ENCODE measurements around the gene C10orf105.

C10orf105 gene

DNA sequence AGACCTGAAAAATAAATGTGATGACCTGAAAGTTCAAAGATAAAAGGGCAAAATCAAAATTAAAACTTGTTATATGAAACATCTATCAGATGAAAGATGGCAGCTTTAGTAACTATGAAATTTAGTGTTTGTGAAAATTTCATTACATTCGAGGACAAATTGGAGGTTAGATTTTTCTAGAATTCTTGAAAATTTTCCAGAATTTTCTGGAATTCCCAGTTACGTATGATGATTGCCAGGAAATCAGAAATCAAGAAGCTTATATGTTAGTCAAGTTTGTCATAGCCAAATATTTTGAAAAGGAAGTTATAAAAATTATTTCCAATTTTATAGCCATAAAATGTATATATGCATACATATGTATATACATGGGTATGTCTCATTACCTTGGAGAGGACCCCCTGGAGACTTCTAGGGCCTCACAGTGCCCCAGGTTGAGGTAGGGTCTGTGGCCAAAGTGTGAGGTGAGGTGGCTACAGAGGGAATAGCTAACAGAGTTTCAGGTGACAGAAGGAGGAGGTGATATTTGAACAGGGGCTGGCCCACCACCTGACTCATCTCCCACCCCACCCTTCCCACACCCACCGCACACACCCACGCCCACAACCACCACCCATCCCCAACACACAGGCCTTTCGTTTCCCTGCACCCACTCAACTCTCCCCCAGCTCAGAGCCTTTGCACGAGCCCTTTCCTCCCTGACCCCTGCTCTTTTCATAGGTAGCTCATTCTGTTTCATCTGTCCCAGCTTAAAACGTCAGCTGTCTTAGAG, 21.5 kb downstream of the C10orf105 start:
- DNase-seq (ENCODE audit: low spot score) = no peak

DNA sequence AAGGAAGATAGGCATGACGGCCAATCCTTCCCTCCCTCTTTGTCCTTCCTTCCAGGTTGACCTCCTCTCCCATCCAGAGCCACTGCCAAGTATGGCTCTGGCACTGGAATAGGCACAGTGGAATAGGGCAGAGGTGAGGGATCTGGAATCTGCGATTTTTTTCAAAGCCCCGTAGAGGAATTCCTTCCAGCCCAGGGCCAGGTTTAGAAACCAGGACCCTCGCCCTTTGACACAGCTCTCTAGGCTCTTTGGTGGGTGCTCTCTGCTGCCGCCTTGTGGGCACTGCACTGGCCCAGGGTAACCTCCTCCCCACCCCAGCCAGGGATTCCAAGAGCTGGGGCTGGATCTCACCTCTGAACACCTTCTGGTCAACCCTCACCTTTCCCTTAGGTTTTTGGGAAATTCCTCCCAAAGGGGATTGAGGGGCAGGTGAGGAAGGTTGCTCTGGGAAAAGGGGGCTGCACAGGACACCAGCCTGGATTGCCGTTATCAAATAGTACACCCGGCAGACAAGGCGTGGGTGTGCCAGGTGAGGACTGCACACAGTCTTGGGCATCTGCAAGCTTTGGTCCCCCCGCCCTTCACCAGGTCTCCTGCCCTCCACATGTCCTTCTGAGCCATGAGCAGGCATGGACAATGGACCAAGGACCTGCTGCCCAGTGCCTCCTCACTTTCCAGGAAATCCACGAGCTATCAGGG, 22.8 kb downstream of the C10orf105 start:
- DNase-seq (ENCODE audit: low spot score) = peak; percentile 45

DNA sequence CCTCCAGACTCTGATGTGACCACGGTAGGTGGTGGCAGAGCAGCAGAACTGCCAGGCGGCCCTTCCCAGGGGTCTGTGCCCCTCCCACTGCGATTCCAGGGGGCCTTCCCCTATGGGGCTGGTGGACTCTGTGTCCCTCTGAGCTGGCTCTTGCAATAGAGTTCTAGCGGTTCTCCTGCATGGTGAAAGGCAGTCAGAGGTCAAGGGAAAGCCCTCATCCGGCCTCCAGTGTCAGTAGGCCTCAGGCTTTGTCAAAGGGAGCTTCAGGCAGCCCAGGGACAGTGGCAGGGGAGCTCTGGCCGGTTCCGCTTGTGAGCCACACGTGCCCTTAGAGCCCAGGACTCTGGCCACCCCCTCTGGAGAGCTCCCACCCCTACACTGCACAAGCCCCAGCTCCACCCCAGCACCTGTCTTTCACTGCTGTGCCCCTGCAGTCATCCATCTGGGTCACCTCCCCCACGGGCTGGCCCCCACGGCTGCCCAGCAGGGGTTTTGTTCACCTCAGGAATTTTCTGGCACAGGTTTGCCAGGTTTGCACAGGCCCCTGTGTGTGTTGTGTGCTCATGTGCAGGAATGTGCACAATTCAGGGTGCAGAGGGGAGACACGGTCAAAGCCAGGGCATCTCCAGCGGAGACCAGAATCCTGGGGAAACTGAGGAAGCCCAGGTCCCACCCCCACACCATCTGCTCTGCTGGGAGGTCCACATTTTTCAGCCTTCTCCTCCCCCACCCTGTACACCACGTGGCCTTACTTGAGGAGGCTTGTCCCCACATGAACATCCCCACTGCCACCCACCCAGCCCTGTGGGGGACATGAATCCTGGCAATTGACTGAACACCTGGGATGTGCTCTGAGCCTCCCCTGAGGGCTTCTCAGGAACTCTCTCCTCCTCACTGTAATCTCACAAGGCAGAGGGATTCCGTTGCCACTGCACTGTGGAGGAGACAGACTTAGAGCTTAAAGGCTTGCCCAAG, 23.8 kb downstream of the C10orf105 start:
- DNase-seq (ENCODE audit: low spot score) = no peak

DNA sequence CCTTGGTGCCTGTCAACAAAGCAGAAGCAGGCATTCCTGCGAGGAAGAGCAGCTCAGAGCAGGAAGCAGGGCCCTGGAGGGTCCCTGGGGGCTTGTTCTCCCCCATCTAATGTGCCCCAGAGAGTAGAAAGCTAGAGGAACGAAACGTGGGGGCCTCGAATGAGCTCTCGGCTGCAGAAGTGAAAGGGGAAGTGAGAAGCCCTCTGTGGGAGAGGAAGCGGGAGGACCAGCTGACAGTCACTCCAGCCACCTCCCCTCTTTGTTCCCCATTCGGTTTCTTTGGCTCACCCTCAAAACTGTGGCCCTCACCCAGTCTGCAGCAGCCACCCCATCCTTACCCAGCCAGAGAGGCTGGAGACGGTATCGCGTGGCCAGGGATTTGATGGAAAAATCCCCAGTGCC, 25.0 kb downstream of the C10orf105 start:
- no peak for DNase-seq (ENCODE audit: low spot score)

DNA sequence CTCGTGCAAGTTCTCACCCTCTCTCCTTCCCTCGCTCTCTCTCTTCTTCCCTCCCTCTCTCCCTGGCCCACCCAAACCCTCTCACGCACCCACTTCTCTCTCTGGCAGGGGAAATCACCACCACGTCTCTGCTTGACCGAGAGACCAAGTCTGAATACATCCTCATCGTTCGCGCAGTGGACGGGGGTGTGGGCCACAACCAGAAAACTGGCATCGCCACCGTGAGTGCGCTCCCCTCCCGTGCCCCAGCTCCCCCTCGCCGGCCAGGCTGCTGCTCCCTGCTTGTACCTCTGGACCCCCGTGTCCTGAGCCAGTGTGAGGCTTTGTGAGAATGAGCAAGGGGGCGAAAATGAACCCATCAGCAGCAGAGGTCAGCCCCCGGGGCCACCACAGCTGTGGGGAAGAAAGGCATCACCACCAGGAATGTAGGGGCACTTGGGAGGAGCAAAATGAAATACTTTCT, 25.5 kb downstream of the C10orf105 start:
- DNase-seq (ENCODE audit: low spot score) = no peak

DNA sequence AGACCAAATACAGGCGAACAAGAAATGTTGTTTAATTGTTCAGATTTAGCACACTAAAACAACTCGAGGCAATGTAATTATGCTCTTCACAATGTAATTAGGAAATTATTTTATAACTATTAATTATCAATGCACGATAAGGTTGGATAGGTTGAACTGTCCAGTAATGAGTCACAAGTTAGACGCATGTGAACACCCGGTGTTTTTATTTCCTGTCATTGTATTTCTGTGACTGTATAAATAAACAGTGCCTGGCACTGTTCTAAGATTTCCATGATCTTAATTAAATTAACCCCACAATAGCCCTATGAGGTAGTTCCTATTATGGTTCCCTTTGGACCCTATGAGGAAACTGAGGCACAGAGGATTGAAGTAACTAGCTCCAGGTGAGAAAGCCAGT, 26.2 kb downstream of the C10orf105 start:
- DNase-seq (ENCODE audit: low spot score) = no peak

DNA sequence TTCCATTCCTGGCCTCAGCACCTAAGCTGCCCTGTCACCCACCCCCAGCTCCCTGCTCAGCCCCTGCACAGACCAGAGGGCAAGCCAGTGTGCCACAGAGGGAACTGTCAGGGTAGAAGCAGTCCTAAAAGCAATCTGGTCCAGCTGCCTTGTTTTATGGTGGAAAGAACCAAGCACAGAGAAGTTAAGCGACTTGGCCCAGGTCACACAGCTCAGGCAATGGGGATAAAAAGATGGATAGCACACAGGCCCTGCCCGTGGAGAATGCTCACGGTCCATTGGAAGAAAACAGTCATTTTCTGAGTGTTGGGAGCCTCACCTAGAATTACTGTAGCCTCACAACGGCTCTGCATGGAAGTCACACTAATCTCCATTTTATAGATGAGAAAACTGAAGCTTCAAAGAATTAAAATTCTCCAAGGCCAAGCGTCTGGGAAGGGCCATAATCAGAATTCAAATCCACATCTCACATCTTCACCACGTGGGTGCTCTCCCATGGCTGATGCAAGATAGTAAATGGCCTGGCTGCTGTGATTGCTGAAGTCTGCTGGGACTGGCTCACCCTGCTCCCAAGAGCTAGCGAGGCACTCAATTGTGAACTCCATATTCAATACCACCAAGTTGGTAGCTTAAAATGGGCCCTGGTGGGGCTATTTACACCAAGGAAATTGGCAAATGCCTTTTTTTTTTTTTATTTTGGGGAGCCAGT, 26.8 kb downstream of the C10orf105 start:
- DNase-seq (ENCODE audit: low spot score) = no peak

DNA sequence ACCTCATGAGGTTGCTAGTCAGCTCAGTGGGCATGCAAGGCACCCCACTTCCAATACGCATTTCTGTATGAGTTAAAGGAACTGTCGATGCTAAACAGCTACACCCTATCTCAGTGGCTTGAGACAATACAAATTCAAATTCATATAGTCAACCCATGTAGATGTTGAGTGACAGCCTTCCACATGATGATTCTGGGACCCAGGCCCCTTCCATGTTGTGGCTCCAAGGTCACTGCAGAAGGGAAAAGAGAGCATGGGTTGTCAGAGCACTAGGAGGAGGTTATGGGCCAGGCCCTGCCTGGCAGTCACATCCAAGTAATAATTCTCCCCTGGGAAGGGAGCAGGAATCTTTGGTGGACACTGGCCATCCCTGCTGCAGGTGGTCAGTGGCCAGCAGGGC, 28.2 kb downstream of the C10orf105 start:
- DNase-seq (ENCODE audit: low spot score) = no peak

DNA sequence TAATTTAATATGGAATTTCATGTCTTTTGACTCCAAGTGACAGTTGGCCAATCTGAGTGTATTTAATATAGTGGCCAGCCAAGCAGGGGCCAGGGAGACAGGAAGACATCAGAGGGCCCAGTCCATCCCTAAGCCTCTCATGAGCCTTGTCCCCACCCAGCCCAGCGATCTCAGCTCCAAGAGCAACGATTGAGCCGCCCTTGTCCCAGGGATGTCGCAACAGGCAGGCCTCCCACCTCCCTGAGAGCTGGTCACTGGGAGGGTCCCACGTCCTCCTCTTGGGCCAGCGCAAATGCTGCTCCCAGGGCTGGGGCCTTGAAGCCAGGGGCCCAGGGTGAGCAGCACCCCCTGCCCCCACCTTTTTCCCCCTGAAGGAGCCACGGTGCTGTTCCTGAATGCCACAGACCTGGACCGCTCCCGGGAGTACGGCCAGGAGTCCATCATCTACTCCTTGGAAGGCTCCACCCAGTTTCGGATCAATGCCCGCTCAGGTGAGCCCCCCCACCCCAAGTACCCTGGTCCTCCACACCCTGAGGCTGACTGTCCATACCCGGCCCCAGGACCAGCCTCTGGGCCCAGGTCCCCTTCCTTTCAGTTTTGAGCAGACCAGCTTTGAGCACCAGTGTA, 29.4 kb downstream of the C10orf105 start:
- no peak for DNase-seq (ENCODE audit: low spot score)

DNA sequence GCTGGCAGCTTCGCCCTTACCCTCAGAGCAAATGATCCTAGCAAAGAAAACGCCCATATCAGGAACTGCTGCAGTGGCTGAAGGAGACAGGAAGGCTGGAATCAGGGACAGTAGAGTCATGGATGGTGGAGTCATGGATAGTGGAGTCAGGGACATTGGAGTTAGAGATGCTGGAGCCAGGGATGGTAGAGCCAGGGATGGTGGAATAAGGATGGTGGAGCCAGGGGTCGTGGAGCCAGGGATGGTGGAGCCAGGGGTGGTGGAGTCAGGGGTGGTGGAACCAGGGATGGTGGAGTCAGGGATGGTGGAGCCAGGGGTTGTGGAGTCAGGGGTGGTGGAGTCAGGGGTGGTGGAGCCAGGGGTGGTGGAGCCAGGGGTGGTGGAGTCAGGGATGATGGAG, 31.3 kb downstream of the C10orf105 start:
- DNase-seq (ENCODE audit: low spot score) = no peak

DNA sequence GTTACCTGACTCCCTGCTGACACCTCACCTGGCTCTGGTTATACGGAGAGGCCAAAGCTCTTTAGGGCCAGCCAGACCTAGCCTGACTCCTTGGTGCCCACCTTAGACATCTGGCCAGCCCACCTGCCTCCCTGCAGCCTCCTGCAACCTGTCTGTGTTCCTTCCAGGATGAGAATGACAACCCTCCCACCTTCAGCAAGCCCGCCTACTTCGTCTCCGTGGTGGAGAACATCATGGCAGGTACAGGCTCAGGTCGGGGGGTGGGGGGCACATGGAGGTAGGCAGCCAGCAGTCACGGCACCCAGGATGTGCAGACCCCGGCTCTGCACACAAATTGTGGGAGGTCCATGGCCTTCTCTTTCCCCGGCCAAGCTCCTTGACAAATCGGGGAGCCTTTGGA, 32.1 kb downstream of the C10orf105 start:
- no peak for DNase-seq (ENCODE audit: low spot score)

DNA sequence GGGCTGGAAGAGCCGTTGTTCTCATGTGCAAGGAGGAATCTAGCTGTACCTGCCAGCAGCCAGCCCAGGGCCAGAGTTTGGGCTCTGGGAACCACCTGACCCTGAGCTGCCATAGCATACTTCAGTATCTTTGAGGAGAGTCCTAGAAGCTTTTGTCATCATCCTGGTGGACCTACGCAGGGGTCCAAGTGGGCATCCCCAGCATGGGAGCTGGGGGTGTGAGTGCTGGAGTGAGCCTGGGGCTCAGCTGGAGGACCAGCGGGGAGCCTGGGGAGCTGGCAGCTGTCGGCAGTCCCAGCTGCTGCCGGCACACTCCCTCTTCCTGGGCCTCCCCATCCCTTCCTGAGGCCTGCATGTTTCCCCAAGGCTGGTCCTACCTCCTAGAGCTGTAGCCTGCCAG, 32.5 kb downstream of the C10orf105 start:
- DNase-seq (ENCODE audit: low spot score) = no peak

DNA sequence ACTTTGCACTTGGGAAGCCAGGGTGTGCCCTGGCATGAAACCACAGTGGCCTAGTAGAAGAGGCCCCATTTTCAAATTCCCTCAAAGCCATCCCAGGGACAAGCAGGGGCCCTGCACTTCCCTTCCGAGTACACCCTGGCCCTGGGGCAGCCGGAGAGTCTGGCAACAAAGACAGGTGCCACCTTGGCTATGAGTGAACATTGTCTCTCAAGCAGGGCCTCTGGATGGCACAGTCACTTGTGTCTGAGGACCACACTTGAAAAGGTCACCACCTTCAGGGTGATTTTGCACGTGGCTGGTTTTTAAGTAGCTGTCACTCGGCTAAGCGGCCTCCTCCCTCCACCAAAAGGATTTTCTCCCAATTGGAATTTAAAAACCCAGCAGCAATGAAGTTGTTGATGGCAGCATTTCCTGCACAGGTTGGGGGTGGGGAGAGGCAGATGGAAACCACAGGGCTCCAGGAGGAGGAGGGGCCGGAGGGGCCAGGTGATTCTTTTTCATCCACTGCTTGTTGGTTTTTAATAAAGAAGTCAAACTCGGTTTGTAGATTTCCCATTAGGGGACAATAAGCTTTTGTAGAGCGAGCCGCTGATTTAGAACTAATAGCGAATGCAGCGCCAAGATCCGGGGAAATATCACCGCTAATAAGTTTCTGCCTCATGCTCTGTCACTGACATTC, 33.9 kb downstream of the C10orf105 start:
- no peak for DNase-seq (ENCODE audit: low spot score)

DNA sequence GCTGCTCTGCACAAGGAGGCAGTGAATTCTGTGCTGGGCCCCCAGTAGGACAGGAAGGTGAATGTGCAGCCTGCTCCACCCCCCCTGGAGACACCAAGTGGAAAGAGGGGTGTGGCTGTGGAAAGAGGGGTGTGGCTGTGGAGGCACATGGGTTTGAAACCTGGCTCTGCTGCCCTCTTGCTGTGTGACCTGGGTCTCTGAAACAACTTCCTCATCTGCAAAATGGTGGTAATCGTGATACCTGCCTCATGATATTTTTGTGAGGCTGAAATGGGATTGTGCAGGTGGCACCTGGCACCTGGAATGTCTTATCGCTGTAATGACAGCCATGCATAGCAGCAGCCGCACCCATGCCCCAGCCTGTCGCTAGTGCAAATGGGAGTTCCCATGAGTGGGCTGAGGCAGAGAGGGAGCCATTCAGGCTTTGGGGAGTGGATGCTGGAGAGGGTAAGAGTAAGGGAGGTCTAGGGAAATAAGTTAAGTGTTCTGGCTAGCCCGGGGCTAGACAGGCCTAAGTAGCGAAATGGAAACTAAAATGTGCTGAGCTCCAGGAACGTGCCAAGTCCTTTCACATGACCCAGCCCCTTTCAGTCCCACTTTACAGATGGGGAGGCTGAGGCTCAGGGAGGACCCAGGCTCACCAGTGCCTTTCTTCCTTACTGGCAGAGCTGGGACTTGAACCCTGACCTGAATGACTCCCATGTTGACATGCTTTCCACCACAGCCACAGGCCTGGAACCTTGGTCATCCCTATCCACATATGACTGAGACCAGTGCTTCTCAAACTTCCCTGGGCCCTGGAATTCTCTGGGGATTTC, 35.0 kb downstream of the C10orf105 start:
- no peak for DNase-seq (ENCODE audit: low spot score)

DNA sequence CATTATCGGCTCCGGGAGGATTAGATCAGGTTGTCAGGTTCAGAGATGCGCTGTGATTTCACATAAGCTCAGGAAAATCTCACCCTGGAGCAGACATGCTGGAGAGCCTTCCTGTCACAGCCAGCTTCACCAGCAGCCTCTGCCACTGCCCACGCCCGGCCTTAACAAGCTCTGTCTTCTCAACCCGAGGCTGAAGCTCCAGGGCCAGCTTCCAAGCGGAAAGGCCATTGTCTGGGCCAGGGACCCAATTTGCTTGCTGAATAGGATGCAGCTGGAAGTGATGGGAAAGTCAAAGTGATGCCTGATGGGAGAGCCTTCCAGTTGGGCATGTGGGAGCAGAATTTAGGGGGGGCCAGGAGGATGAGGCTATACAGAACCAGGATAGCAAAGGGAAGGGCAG, 36.3 kb downstream of the C10orf105 start:
- no peak for DNase-seq (ENCODE audit: low spot score)

DNA sequence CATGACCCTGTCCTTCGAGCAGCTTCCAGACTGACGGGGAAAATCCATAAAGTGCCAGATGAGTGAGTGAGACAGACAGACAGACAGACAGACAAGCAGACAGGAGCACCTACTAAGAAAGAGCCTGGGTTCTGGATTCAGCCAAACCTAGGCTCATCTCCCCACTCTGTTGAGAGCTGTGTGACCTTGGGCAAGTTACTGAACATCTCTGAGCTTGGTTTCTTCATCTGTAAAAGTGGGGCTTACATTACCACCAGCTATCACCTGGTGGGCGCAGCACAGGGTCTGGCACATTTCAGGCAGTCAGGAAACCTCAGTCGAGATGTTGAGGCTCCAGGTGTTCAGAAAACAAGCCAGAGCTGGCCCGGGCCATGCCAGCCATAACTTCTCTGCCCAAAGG, 37.6 kb downstream of the C10orf105 start:
- DNase-seq (ENCODE audit: low spot score) = no peak

DNA sequence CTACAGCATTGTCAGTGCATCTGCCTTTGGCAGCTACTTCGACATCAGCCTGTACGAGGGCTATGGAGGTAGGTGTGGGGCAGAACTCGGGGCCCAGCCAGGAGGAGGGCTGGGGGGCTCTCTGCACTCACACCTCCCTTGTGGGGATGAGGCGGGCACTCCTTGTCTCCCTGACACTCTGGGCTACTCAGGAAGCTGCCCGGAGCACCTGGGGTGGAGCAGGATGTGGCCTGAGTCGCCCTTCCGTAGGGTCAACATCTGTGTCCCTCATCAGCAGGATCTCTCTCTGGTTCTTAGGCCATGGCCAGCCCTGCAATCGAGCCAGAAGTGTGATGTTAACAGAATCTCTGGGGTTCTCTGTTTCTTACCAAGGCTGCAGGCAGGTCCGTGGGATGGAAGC, 40.2 kb downstream of the C10orf105 start:
- no peak for DNase-seq (ENCODE audit: low spot score)

DNA sequence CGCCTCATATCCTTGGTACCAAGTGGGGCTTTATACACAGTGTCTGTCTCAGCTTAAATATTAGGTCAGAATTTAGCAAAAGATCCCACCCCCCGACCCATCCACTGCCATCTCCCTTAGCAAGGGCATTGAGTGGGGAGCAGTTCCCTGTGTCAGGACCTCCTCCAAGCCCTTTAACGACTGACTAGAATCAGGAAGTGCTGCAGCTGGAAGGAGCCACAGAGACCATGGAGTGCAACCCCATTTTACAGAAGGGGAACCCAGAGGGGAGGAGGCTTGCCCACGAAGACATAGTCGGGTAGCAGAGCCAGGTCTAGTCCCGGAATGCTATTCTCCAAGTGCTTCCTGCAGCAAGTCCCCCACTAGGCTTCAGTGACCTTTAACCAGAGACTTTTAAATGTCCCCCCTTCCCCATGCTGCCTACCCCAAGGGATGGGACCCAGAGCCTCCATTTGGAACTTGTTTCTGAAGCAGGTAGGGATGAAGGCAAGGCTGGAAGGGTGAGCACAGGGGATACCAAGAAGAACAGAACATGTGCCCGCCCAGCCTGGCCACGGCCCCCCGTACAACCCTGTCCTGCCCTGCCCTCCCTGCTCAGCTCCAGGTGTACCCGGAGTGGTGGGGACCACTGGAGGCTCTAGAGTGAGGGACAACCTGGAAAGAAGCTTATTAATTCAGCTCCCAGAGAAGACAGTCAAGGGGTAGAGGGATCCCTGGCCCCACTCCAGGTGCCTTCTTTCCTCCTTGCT, 41.3 kb downstream of the C10orf105 start:
- DNase-seq (ENCODE audit: low spot score) = no peak

DNA sequence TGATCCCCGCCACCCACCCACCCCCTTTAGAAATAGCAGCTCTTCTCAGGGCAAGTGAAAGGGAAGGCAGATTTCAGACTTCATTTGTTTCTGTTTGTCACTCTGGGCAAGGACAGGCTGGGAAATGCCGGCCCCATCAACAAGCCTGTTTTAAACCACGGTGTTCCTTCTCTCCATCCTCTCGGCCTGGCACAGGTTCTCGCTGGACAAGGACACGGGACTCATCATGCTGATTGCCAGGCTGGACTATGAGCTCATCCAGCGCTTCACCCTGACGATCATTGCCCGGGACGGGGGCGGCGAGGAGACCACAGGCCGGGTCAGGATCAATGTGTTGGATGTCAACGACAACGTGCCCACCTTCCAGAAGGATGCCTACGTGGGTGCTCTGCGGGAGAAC, 42.3 kb downstream of the C10orf105 start:
- no peak for DNase-seq (ENCODE audit: low spot score)

Measured in LoVo (cell line).